Measurements from ENCODE around the gene LTB4R2. TPM values are rescaled to one million over a fixed set of nuclear protein-coding genes. Genes with fewer than 3 reads are reported as not detected.

Gene LTB4R2
- total RNA-seq, 4 donors from 2014 or later, result 7.7 to 37.2 (median 12.2) TPM

DNA sequence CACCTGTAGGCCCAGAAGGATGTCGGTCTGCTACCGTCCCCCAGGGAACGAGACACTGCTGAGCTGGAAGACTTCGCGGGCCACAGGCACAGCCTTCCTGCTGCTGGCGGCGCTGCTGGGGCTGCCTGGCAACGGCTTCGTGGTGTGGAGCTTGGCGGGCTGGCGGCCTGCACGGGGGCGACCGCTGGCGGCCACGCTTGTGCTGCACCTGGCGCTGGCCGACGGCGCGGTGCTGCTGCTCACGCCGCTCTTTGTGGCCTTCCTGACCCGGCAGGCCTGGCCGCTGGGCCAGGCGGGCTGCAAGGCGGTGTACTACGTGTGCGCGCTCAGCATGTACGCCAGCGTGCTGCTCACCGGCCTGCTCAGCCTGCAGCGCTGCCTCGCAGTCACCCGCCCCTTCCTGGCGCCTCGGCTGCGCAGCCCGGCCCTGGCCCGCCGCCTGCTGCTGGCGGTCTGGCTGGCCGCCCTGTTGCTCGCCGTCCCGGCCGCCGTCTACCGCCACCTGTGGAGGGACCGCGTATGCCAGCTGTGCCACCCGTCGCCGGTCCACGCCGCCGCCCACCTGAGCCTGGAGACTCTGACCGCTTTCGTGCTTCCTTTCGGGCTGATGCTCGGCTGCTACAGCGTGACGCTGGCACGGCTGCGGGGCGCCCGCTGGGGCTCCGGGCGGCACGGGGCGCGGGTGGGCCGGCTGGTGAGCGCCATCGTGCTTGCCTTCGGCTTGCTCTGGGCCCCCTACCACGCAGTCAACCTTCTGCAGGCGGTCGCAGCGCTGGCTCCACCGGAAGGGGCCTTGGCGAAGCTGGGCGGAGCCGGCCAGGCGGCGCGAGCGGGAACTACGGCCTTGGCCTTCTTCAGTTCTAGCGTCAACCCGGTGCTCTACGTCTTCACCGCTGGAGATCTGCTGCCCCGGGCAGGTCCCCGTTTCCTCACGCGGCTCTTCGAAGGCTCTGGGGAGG lies 985 bp downstream of the LTB4R2 start, which contains the start of gene LTB4R:
TSS of gene LTB4R (plus strand) at position 857 of the 959 bp plus-strand sequence. CDS start 4,150 bp downstream, outside the sequence.
- TF ChIP-seq, protein P1, sequence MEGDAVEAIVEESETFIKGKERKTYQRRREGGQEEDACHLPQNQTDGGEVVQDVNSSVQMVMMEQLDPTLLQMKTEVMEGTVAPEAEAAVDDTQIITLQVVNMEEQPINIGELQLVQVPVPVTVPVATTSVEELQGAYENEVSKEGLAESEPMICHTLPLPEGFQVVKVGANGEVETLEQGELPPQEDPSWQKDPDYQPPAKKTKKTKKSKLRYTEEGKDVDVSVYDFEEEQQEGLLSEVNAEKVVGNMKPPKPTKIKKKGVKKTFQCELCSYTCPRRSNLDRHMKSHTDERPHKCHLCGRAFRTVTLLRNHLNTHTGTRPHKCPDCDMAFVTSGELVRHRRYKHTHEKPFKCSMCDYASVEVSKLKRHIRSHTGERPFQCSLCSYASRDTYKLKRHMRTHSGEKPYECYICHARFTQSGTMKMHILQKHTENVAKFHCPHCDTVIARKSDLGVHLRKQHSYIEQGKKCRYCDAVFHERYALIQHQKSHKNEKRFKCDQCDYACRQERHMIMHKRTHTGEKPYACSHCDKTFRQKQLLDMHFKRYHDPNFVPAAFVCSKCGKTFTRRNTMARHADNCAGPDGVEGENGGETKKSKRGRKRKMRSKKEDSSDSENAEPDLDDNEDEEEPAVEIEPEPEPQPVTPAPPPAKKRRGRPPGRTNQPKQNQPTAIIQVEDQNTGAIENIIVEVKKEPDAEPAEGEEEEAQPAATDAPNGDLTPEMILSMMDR (IDR thresholded peaks at IDR 0.05), result peak; percentile 7 to 51 (median 44)
- TF ChIP-seq POLR2A (IDR thresholded peaks at IDR 0.05), result peak in 1 of 2 donors; percentile 13
- no peaks in the 10 kb centered on the region for H3K27me3 ChIP-seq
- H3K36me3 ChIP-seq, result peaks cover 0 to 15% (median 0%) of the 10 kb centered on the region in 3 donors
- H3K9me3 ChIP-seq, result no peaks in the 10 kb centered on the region
- peak; percentile 78 to 89 (median 80) for DNase-seq
- H3K4me3 ChIP-seq, result peak within 1 kb of the TSS; percentile 44 to 64 (median 58)
- H3K27ac ChIP-seq, result peak within 1 kb of the TSS; percentile 62 to 96 (median 85)
- H3K4me1 ChIP-seq, result peaks cover 8 to 69% (median 27%) of the 10 kb centered on the region in 4 donors

DNA sequence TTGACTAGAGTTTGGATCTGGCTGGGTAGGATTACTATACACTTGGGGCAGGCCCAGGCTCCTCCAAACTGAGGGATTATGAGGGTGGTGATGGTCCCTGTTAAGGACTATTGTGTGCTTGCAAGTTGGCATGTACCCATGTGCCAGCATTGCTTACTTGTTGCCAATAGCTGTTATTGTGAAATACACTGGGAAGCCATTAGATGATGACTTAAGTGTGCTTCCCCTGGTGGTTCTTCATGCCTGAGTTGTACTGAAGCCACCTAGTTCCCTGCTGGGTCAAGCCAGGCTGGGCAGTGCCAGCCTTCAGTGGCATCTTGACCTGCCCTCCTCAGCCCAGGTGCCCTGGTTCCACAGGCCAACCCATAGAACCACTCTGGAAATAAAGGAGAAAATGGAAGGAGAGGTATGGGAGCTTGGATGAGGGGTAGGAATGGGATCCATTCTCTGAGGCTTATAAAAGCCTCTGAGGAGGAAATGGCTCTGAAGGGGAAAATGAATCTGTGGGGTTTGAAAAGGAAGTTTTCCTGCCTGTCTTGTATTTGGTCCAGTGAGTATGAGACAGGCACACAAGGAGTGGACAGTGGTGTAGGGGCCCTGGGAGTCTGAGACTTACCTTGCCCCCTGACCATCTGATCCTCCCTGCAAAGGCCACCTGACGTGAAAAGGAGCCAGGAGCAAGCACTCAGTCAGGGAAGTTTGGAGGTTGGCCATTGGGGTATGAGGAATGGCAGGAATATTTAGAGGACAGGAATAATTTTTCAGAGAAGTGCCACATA lies 2.1 kb downstream of the LTB4R2 start:
- Histone ChIP-seq H3K36me3 (peaks cover 0 to 4% (median 0%) of the 10 kb centered on the region in 3 donors), H3K27ac (peak overlapping the region; percentile 62 to 96 (median 85)), H3K4me3 (peak overlapping the region; percentile 44 to 64 (median 58)), H3K27me3 (no peaks in the 10 kb centered on the region), H3K4me1 (peaks cover 8 to 79% (median 27%) of the 10 kb centered on the region in 4 donors), H3K9me3 (no peaks in the 10 kb centered on the region)
- no peak for TF ChIP-seq POLR2A (IDR thresholded peaks at IDR 0.05)
- TF ChIP-seq, protein P1 (IDR thresholded peaks at IDR 0.05), result no peak
- no peak for DNase-seq

DNA sequence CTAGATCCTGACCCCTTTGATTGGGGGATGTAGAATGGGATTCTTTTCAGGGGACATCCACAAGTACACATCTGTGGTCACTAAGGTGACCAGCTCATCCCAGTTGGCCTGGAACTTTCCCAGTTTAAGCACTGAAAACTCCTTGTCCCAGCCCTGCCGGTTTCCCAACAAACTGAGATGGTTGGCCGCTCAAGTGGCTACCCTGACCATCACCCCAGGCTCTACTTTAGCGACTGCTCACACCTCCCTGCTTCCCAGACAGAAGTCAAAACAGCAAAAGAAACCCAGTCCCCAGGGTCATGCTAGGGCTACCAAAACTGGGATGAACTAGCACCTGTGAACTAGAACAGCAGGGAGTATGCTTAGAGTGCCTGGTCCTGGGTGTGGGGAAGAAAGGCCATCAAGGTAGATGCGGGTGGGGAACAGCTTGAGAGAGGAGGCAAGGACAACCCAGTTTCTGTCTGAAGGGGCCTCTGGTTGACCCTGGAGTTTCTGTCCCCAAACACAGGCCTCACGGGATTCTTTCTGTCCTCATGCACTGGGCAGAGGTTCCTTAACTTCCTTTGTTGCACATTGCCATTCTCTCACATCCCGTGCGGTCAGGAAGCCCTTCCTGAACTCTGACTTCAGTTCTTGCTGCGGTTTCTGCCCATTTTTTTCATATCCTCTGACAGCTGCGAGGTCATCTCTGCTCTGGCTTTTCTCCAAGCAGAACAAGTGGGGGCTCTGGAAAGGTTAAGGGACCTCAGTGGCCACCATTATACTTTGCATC lies 3.0 kb downstream of the LTB4R2 start:
- Histone ChIP-seq H3K9me3 (no peaks in the 10 kb centered on the region), H3K4me1 (peaks cover 8 to 75% (median 27%) of the 10 kb centered on the region in 4 donors), H3K27ac (peak overlapping the region; percentile 49 to 96 (median 85)), H3K27me3 (no peaks in the 10 kb centered on the region), H3K4me3 (no peak overlapping the region), H3K36me3 (no peaks in the 10 kb centered on the region)
- peak in 2 of 3 donors; percentile 76 to 89 for DNase-seq
- TF ChIP-seq POLR2A (IDR thresholded peaks at IDR 0.05), result no peak
- TF ChIP-seq, protein P1 (IDR thresholded peaks at IDR 0.05), result no peak

DNA sequence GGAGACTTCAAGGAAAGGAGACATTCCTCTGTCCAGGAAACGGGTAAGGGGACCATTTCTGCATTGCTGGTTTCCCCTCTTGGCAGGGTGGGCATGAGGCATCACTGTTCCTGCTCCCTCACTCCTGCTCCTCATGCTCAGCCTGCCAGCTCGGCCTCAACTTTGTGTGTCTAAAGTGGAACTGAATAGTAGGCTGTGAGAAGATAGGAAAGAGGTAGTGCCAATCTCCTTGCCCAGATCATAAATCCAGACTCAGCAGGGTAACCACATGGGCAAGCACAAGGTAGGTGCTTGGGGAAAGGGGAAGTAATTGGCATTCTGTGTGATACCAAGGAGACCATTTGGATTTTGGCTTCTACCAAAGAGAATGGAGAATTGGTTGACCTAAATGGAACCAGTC lies 4.0 kb downstream of the LTB4R2 start:
- peak overlapping the region in 3 of 4 donors; percentile 40 to 96 (median 72) for H3K27ac ChIP-seq
- no peak for DNase-seq
- H3K9me3 ChIP-seq, result no peaks in the 10 kb centered on the region
- no peak overlapping the region for H3K4me3 ChIP-seq
- H3K4me1 ChIP-seq, result peaks cover 8 to 65% (median 27%) of the 10 kb centered on the region in 4 donors
- no peaks in the 10 kb centered on the region for H3K36me3 ChIP-seq
- H3K27me3 ChIP-seq, result no peaks in the 10 kb centered on the region
- TF ChIP-seq, protein P1 (IDR thresholded peaks at IDR 0.05), result no peak
- TF ChIP-seq POLR2A (IDR thresholded peaks at IDR 0.05), result no peak
